RPMI7951 (cell line): ENCODE data around the gene HAUS3. TPM values are rescaled to one million over a fixed set of nuclear protein-coding genes. Genes with fewer than 3 reads are reported as not detected.

Experiments
- DNase-seq: peaks from one replicate; pipeline ENCODE4 v3.0.0-alpha.2; 2012; ENCODE audit warnings: low read depth
- total RNA-seq: library from RNA; depleted of rRNA; stranded (reverse); fragments of >200 nt; shearing (Covaris generic); gene quantifications from 2 replicates; pipeline ENCODE4 v1.2.3, GENCODE V29; 2014

HAUS3 gene
- total RNA-seq, 1 experiment from 2014 or later = 12.1 TPM

DNA sequence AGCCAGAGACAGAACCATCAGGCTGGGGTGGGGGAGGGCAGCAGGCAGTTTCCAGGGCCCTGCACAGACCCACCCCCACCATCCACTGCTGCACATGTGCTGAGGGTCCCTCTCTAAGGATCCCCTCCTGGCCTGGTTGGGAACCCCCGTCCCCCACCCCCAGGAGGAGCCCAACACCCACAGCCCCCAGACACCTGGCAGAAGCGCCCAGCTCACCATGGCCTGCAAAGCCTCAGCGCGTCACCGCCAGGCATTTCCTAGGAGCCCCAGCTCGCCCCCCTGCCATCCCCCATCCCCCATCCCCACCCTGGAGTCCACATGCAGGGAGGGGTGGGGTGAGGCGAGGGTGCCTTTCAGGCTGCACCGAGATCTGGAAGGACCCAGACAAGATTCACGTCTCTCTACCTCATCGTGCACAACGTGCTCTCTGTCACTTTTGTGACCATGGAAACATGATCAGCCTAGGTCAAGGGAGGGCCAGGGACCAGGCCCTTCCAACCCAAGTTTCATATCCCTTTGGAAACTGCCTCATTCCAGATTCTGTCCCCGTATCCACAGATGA is 10.7 kb upstream of the HAUS3 start:
- no peak for DNase-seq

- no peak for DNase-seq
Measured at GRCh38 chr4:2251795-2252529, 10.0 kb upstream of the HAUS3 start.

GRCh38 chr4:2251073-2251794 is 9.3 kb upstream of the HAUS3 start:
- no peak for DNase-seq

DNA sequence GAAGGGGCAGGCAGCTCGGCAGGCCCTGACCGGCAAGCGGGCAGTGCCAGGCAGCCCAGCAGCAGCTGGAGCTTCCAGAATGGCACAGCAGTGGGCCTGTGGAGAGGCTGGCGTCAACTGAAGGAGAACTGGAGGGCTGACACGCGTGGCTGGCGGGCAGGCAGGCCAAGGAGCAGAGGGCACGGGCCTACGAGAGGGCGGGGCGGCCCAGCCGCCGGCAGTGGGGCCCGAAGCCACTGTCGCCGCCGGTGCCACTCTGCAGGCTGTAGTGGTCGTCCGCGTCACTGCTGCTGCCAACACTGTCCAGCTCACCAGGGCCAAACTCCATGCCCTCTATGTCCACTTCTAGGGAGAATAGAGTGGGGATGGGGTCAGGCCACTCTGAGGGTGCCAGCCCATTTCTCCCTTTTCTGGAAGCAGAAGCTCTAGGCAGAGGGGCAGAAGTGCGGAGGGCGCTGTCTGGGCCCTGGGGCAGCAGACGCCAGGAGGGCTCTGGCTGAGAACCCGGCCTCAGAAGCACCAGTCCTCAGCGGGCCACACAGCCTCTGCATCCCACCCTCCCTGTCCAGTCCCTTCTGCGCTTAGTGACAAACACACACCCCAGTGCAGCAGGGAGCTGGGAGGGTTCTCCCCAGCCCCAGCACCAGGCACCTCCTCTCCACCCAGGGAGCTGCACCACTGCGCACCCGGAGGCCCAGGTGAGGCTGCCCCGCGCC is 8.6 kb upstream of the HAUS3 start:
- DNase-seq = no peak

- DNase-seq = no peak
Measured at GRCh38 chr4:2249526-2250356, 7.8 kb upstream of the HAUS3 start.

GRCh38 chr4:2248821-2249261 is 6.9 kb upstream of the HAUS3 start:
- DNase-seq = no peak

- no peak for DNase-seq
Measured at GRCh38 chr4:2248044-2248780, 6.3 kb upstream of the HAUS3 start.

- no peak for DNase-seq
Measured at GRCh38 chr4:2247128-2248043, 5.5 kb upstream of the HAUS3 start.

- DNase-seq = no peak
Measured at GRCh38 chr4:2246384-2247127, 4.6 kb upstream of the HAUS3 start.

DNA sequence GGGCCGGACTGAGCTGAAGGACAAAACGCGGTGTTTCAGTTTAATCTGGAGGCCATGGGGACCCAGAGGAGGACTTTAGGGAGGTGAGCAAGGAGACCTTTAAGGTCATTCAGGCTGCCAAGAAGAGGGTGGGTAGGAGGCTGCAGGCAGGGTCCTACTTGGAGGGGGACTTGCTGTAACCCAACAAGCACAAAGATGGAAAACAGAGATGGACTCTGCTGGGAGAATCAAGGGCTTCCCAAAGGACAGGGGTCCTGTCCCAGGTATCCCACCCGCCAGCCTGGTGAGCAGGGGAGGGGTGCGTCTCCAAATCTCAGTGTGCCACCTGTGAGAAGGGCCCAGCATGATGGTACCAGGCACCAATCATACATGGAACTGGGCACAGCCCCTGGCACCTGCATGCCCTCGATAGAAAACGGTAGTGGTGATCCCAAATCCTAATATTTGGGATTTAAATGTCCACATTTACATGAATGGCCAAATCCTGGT is 3.9 kb upstream of the HAUS3 start:
- no peak for DNase-seq

GRCh38 chr4:2245057-2245786 is 3.3 kb upstream of the HAUS3 start:
- peak; percentile 5 for DNase-seq

DNA sequence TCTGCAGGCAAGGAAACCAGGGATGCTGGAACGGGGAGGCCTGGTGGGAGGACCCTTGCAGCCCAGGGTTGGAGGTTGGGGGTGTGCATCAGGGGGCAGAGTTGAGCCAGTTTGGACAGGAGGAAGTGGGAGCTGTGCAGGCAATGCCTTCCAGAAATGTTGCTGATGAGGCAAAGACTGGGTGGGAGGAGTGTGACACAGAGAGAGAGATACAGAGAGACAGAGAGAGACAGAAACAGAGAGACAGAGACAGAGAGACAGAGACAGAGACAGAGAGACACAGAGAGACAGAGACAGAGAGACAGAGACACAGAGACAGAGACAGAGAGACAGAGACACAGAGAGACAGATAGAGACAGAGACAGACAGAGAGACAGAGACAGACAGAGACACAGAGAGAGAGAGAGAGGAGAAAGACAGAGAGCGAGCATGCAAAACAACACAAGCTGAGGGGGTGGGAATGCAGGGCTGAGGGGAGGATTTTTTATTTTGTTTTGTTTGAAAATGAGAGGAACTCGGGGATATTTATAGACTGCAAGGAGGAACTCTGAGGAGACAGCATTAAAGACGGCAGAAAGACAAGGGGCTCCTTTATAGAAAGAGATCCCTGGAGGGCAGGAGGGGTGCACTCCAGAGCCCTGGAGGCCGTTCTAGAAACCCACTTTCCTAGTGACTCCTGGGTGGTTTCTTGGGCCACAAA is 1.9 kb upstream of the HAUS3 start:
- DNase-seq = peak; percentile 43

DNA sequence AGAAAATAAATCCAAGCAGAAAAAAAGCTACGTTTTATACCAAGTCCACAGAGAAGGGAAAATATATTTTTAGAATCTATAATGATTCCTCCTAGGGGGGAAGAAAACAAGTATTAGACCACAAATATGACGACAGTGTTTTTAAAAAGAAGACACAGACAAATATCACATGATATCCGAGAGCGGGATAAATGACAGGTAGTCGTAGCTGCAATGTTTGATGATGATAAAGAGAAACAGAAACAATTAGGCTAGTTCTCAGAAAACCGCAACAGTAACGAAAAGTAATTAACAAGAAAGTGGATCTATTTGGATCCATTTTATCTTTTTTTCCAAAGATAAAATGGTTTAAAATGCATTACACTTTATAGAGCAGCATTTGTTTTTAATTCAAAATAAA is 918 bp downstream of the HAUS3 start:
- DNase-seq = no peak

DNA sequence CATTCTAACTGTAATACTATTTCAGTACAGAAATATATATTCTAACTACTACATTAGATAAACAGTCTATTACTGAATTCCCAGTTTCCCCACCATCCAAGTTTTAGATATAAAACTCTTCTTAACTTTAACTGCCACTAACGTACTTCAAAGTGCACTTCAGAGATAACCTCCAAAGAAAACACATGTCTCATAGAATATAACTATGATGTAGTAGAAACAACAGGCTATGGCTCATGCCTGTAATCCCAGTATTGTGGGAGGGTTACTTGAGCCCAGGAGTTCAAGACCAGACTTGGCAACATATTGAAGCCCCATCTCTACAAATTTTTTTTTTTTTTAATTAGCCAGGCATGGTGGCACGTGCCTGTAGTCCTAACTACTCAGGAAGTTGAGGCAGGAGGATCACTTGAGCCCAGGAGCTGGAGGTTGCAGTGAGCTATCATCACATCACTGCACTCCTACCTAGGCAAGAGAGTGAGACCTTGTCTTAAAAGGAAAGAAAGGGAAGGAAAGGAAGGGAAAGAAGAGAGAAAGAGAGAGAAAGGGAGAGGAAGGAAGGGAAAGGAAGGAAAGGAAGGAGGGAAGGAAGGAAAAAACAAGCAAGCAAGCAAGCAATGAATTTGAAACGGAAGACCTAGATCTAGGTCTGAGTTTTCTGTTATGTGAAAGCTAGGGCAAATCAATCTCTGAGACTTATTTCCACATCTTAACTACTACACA is 4.8 kb downstream of the HAUS3 start:
- DNase-seq = no peak

- DNase-seq = no peak
Measured at GRCh38 chr4:2231082-2231481, 10.8 kb downstream of the HAUS3 start.

DNA sequence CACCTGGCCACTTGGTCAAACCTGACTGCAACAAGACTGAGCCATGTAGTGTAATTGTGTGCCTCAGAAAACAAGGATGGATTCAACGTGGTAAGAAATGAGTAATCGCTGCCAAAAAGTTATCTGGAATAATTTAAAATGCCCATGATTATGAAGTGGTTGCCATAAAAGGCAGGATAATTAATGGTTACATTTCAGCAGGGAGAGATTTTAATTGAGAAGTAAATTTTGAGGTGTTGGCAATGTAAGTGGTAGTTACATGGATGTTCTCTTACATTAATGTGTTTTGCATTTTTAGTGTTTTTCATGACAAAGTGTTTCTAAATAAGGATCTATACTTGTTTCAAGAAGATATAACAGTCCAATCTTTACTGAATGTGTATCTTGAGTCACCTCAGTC is 15.7 kb downstream of the HAUS3 start:
- DNase-seq = no peak

- DNase-seq = no peak
Measured at GRCh38 chr4:2222838-2223237, 19.1 kb downstream of the HAUS3 start.
